ENCODE measurements around the gene TNNI2.

The TNNI2 gene

GRCh38 chr11:1843098-1843473 lies 4.3 kb downstream of the TNNI2 start:
- DNase-seq (ENCODE audit: low read depth) = no peak
- H3K4me3 ChIP-seq (ENCODE audit: low read depth, low read length) = no peak overlapping the region

DNA sequence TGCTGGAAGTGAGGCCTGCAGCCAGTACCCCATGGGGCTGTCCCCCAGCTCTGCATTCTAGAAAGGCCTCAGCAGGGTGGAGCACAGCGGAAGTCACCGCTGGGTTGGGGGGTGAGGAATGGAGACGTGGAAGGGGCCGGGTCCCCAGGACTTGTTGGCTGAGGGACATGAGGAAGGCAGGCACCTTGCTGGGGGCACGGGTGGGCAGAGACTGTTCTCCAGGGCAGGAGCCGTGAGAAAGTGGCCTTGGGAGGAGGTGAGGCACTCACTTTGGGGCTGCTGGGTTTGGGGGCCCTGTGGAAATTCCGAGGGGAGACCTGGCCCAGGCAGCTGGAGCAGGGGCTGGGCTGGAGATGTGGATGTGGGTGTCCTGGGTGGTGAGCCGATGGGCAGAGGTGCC lies 5.0 kb downstream of the TNNI2 start:
- DNase-seq (ENCODE audit: low read depth) = no peak
- no peak overlapping the region for H3K4me3 ChIP-seq (ENCODE audit: low read depth, low read length)

- H3K4me3 ChIP-seq (ENCODE audit: low read depth, low read length) = no peak overlapping the region
- DNase-seq (ENCODE audit: low read depth) = no peak
These were observed 5.7 kb downstream of the TNNI2 start for GRCh38 chr11:1844221-1845094.

- DNase-seq (ENCODE audit: low read depth) = no peak
- H3K4me3 ChIP-seq (ENCODE audit: low read depth, low read length) = no peak overlapping the region
These were observed 6.3 kb downstream of the TNNI2 start for GRCh38 chr11:1845095-1845429.

DNA sequence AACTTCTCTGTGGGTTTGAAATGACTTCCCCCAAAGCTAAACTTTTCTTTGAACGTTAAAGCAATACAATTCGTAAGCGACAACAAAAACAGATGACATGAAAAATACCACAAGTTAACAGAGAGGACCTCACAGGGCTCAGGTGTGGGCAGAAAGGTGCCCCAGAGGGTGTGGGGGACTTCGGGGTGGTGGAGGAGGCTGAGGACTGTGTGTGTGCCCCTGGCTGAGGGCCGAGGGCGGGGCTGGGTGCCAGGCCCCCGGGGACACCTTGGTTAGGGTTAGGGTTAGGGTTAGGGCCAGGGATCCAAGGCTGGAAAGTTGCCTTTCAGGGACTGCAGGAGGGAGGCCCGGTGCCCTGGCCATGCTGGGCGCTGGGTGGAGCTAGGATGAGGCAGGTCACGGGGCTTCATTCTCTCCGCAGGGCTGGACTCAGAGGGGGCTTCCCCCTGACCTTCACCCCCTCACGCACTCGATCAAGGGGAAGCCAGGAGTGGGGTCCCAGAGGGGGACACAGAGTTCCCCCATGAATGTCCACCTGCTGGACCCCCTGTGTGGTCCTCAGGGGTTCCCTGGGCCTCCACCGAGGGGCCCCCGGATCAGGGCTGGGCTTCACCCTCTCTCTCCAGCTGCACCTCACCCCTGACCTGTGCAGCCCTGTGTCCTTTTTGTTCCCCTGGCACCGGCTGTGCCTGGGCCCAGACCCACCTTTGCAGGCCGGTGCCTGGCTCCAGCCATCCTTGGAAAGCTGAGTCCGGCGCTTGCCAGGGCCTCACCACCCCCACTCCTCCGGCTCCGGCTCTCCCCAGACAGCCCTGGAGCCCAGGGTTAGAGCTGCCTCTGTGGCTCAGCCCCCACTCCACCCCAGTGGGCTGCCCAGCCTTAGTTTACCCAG lies 7.0 kb downstream of the TNNI2 start:
- H3K4me3 ChIP-seq (ENCODE audit: low read depth, low read length) = no peak overlapping the region
- DNase-seq (ENCODE audit: low read depth) = no peak

DNA sequence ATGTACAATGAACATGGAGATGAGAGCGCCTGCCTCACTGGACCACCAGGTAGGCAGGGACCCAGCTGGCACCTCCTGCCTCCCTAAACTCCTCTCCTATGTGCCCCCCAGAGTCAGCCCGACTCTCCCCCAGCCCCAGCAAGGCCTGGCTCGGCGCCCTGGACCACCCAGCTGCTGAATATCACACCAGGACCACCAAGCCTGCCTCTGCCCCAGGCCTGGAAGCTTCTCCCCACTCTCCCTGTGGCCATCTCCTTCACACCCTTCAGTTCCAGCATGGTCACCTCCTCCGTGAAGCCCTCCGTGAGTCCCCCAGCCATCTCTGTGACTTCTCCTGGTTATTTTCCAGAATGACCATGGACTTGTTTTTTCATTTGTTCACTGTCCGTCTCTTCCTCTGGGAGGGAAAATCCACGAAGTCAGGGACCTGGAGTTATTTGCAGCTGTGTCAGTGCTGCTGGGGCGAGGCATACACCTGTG lies 7.7 kb downstream of the TNNI2 start:
- no peak for DNase-seq (ENCODE audit: low read depth)
- H3K4me3 ChIP-seq (ENCODE audit: low read depth, low read length) = no peak overlapping the region

GRCh38 chr11:1847006-1847735 lies 8.4 kb downstream of the TNNI2 start:
- no peak for DNase-seq (ENCODE audit: low read depth)
- no peak overlapping the region for H3K4me3 ChIP-seq (ENCODE audit: low read depth, low read length)

GRCh38 chr11:1847926-1848639 lies 9.3 kb downstream of the TNNI2 start:
- DNase-seq (ENCODE audit: low read depth) = no peak
- H3K4me3 ChIP-seq (ENCODE audit: low read depth, low read length) = no peak overlapping the region

GRCh38 chr11:1848640-1849430 lies 10.1 kb downstream of the TNNI2 start:
- H3K4me3 ChIP-seq (ENCODE audit: low read depth, low read length) = no peak overlapping the region
- no peak for DNase-seq (ENCODE audit: low read depth)

DNA sequence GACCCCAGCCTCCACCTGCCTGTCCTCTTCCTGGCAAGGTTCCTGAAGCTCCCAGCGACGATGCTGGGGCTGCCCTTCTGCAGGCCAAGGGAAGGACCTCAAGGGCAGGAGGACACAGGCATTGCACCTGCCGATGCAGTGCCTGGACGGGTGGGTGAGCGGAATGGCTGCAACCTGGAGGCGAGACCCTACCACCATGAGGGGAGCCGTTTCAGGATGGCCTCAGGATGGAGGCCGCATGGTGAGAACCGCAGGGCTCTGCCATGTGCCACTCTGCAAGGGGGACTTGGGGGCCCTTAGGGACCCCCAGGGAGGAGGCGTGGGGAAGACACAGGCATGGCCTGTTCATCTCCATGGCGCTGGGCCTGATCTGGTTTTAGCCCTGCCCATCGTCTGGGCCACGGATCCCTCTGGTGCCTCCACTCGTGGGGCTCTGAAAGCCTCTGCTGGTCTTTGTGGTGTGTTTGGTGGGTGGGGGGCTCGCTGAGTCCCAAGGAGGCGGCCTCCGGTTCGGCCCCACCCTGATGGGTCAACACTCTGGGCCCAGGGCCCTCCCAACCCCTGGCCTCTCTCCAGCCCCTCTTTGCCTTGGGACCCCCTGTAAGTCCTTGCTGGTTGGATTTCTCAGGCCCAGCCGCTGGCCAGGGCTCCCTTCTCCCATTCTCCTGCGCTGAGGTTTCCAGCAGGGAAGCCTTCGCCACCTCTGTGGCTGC lies 12.8 kb downstream of the TNNI2 start:
- no peak for DNase-seq (ENCODE audit: low read depth)
- H3K4me3 ChIP-seq (ENCODE audit: low read depth, low read length) = no peak overlapping the region

GRCh38 chr11:1852271-1852876 lies 13.6 kb downstream of the TNNI2 start:
- DNase-seq (ENCODE audit: low read depth) = no peak
- no peak overlapping the region for H3K4me3 ChIP-seq (ENCODE audit: low read depth, low read length)

DNA sequence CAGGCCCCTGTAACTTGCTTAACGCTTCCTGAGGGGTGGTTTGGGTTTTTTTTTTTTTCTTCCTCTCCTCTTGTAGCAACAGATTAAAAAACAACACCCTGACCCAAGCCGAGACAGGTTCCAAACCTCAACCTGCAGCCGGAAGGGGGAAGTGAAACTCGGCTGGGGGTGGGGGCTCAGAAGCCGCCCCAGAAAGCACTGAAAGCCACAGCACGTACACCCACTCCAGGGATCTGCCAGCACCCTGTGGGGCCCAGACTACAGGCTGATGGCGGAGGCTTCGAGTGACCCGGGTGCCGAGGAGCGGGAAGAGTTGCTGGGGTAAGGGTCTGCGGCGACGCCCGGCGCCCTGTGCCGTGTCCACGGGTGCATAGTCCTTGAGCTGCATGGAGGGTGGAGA lies 14.1 kb downstream of the TNNI2 start, which contains the start of gene LSP1:
Gene LSP1, plus strand, starts transcription at position 208 of the 400 bp plus-strand sequence. Its CDS starts 61 bp downstream, at position 269.
- DNase-seq (ENCODE audit: low read depth) = no peak
- no peak within 1 kb of the TSS for H3K4me3 ChIP-seq (ENCODE audit: low read depth, low read length)

- no peak for DNase-seq (ENCODE audit: low read depth)
- H3K4me3 ChIP-seq (ENCODE audit: low read depth, low read length) = no peak overlapping the region
These were observed 14.8 kb downstream of the TNNI2 start for GRCh38 chr11:1853376-1854131.

- no peak for DNase-seq (ENCODE audit: low read depth)
- no peak overlapping the region for H3K4me3 ChIP-seq (ENCODE audit: low read depth, low read length)
These were observed 15.6 kb downstream of the TNNI2 start for GRCh38 chr11:1854132-1854948.

DNA sequence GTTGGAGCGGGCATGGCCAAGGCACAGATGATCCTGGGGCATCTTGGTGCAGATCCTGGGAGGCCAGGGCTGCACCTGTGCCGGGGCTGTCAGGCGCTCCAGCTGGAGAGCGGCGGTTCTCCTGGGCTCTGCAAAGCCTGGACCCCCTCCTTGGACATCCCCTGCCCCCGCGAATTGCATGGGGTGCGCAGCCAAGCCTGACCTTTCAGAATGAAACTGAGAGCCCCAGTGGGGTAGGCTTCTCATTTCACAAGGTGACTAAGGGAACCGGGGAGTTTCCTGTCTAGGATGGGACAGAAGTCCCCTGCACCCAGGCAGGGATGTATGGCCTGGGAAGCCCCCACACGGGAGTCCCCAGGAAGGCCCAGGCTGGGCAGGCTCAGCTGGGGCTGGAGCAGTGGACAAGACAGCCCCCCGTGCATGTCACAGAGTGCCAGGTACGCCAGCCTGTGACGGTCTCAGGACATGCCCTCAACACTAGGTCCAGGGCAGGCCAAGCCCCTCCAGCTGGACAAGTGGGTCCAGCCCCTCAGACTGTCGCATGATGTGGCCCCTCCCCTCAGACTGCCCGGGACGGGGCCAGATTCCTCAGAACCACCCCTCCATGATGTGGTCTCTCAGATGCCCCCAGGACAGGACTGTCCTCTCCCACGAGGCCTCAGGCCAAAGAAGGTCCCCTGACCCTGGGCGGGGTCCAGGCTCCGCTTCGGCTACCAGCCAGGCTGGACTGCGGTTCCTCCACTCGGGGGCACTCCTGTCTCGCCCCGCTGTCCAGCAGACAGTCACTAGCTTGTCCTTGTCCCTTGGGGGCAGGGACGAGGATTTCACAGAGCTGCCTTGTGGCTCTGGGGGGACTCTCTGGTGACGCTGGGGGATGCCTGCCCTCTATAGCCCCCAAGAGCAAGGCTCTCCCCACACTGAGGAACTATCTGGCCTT lies 16.4 kb downstream of the TNNI2 start:
- no peak overlapping the region for H3K4me3 ChIP-seq (ENCODE audit: low read depth, low read length)
- no peak for DNase-seq (ENCODE audit: low read depth)

Measured in skeletal muscle cell (primary cell).